Calu3 (cell line): ENCODE results near the gene ANXA5. TPM values are rescaled to one million over a fixed set of nuclear protein-coding genes. Genes with fewer than 3 reads are reported as not detected.
"Not testable (repeated sequence)": the region's sequence is repeated elsewhere in the genome, so short reads cannot be mapped to it uniquely, and the experiment has no call there.

Experiments
- BruUV-seq: library from RNA; stranded (reverse); fragments of 400-500 nt; replicated peaks from 2 replicates; lab custom pipeline; 2021; lab: Mats Ljungman, UMichigan
- CTCF ChIA-PET: fragments of 300-600 bp; sonication (Branson Sonifier 250); formaldehyde crosslinking; loops from one replicate; lab custom pipeline; 2022; ENCODE audit warnings: antibody characterized with exemption; lab: Charles Lee
- DNase-seq: peaks from one replicate; pipeline ENCODE4 v3.0.0; 2022
- H3K27ac Mint-ChIP-seq: one replicate; pipeline ENCODE4 v1.8.0; 2022; ENCODE audit warnings: mixed read lengths; ENCODE audit not compliant: unreplicated experiment
- H3K27me3 Mint-ChIP-seq: one replicate; pipeline ENCODE4 v1.8.0; 2022; ENCODE audit warnings: mixed read lengths; ENCODE audit not compliant: unreplicated experiment
- H3K36me3 Mint-ChIP-seq: one replicate; pipeline ENCODE4 v1.8.0; 2022; ENCODE audit warnings: mild to moderate bottlenecking, moderate library complexity, mixed read lengths; ENCODE audit not compliant: insufficient read depth, unreplicated experiment
- H3K4me1 Mint-ChIP-seq: one replicate; pipeline ENCODE4 v1.8.0; 2022; ENCODE audit warnings: mild to moderate bottlenecking, low read depth, mixed read lengths; ENCODE audit not compliant: unreplicated experiment
- H3K4me3 Mint-ChIP-seq: one replicate; pipeline ENCODE4 v1.8.0; 2022; ENCODE audit warnings: mild to moderate bottlenecking, low read depth, moderate library complexity, mixed read lengths; ENCODE audit not compliant: unreplicated experiment
- H3K9me3 Mint-ChIP-seq: one replicate; pipeline ENCODE4 v1.8.0; 2022; ENCODE audit warnings: low read depth, mixed read lengths; ENCODE audit not compliant: unreplicated experiment
- intact Hi-C: fragments of 100-400 bp; cut with micrococcal nuclease; formaldehyde crosslinking; loops from one replicate; pipeline ENCODE4 v1.10.0; 2022; ENCODE audit not compliant: unreplicated experiment
- total RNA-seq: library from RNA; stranded (reverse); gene quantifications from 2 replicates; pipeline ENCODE4 v1.2.3, GENCODE V29; 2022
- TF ChIP-seq, protein P1 (sequence below): fragments of 200-600 bp; IDR thresholded peaks from one replicate; pipeline ENCODE4 v1.8.0; 2022; ENCODE audit warnings: antibody characterized with exemption; ENCODE audit not compliant: unreplicated experiment

ANXA5 gene
- total RNA-seq, 1 experiment from 2014 or later: 273 TPM

- H3K4me1 Mint-ChIP-seq: peaks cover 9% of the 10 kb centered on the region
- H3K4me3 Mint-ChIP-seq: no peak overlapping the region
- CTCF ChIA-PET: no interaction called here
- no peak overlapping the region for H3K27ac Mint-ChIP-seq
- intact Hi-C loops: no loop called here
- no peaks in the 10 kb centered on the region for H3K36me3 Mint-ChIP-seq
- H3K9me3 Mint-ChIP-seq: no peaks in the 10 kb centered on the region
- H3K27me3 Mint-ChIP-seq: no peaks in the 10 kb centered on the region
- TF ChIP-seq, protein P1, sequence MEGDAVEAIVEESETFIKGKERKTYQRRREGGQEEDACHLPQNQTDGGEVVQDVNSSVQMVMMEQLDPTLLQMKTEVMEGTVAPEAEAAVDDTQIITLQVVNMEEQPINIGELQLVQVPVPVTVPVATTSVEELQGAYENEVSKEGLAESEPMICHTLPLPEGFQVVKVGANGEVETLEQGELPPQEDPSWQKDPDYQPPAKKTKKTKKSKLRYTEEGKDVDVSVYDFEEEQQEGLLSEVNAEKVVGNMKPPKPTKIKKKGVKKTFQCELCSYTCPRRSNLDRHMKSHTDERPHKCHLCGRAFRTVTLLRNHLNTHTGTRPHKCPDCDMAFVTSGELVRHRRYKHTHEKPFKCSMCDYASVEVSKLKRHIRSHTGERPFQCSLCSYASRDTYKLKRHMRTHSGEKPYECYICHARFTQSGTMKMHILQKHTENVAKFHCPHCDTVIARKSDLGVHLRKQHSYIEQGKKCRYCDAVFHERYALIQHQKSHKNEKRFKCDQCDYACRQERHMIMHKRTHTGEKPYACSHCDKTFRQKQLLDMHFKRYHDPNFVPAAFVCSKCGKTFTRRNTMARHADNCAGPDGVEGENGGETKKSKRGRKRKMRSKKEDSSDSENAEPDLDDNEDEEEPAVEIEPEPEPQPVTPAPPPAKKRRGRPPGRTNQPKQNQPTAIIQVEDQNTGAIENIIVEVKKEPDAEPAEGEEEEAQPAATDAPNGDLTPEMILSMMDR: no peak
- no peak for DNase-seq
- BruUV-seq: no TSS peak
Measured at GRCh38 chr4:121734571-121734970, 37.8 kb upstream of the ANXA5 start.

DNA sequence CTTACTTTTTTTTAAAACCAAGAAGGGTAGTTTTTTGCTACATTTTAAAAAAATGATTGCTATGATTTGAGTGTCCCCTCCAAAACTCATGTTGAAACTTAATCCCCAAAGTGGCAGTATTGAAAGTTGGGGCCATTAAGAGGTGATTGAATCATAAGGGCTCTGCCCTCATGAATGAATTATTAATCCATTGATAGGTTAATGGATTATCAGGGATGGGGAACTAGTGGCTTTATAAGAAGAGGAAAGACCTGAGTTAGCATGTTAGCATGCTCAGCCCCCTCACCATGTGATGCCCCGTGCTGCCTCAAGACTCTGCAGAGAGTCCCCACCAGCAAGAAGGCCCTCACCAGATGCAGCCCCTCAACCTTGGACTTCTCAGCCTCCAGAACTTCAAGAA is 37.2 kb upstream of the ANXA5 start:
- intact Hi-C loops: no loop called here
- H3K9me3 Mint-ChIP-seq: no peaks in the 10 kb centered on the region
- BruUV-seq: no TSS peak
- no peak overlapping the region for H3K27ac Mint-ChIP-seq
- no peak for DNase-seq
- H3K36me3 Mint-ChIP-seq: no peaks in the 10 kb centered on the region
- H3K27me3 Mint-ChIP-seq: no peaks in the 10 kb centered on the region
- no peak overlapping the region for H3K4me3 Mint-ChIP-seq
- CTCF ChIA-PET: no interaction called here
- H3K4me1 Mint-ChIP-seq: peaks cover 12% of the 10 kb centered on the region
- TF ChIP-seq, protein P1: no peak

DNA sequence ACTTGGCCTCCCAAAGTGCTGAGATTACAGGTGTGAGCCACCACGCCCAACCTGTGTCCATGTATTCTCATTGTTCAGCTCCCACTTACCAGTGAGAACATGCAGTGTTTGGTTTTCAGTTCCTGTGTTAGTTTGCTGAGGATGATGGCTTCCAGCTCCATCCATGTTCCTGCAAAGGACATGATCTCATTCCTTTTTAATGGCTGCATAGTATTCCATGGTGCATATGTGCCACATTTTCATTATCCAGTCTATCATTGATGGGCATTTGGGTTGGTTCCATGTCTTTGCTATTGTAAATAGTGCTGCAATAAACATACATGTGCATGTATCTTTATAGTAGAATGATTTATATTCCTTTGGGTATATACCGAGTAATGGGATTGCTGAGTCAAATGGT is 33.0 kb upstream of the ANXA5 start:
- DNase-seq, H3K27me3 Mint-ChIP-seq, H3K9me3 Mint-ChIP-seq, CTCF ChIA-PET, H3K27ac Mint-ChIP-seq, H3K36me3 Mint-ChIP-seq, BruUV-seq, H3K4me3 Mint-ChIP-seq, H3K4me1 Mint-ChIP-seq: not testable (repeated sequence)
- intact Hi-C loops: loop anchor here (5.0 kb wide), 1 partner anchor 72 kb away; no protein-coding TSS in a partner anchor

DNA sequence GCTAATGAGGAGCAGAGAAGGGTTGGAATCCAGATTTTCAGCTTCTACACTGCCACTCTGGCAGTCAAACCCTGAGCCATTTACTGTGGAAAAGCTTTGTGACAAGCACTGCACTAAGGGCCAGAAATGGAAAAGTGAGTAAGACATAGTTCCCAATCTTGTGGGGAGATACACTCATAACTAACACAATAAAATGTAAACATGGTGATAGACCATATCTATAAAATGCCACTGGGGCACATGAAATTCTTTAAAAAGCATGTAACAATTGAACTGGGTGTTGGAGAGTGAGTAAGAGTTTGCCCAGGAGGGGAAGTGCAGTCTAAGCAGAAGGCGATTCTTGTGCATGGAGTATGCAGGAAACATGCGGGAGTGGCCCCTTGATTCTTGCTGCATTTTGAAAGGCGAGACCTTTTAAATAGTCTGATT is 32.0 kb upstream of the ANXA5 start:
- DNase-seq: no peak
- peaks cover 8% of the 10 kb centered on the region for H3K4me1 Mint-ChIP-seq
- intact Hi-C loops: loop anchor here (5.0 kb wide), 1 partner anchor 72 kb away; no protein-coding TSS in a partner anchor
- H3K36me3 Mint-ChIP-seq: no peaks in the 10 kb centered on the region
- H3K4me3 Mint-ChIP-seq: no peak overlapping the region
- H3K9me3 Mint-ChIP-seq: no peaks in the 10 kb centered on the region
- BruUV-seq: no TSS peak
- TF ChIP-seq, protein P1: no peak
- no peaks in the 10 kb centered on the region for H3K27me3 Mint-ChIP-seq
- no peak overlapping the region for H3K27ac Mint-ChIP-seq
- CTCF ChIA-PET: no interaction called here

- no peak for DNase-seq
- Mint-ChIP-seq H3K4me3 (no peak overlapping the region), H3K27me3 (no peaks in the 10 kb centered on the region), H3K4me1 (peaks cover 8% of the 10 kb centered on the region), H3K27ac (no peak overlapping the region), H3K36me3 (no peaks in the 10 kb centered on the region), H3K9me3 (no peaks in the 10 kb centered on the region)
- TF ChIP-seq, protein P1: no peak
- CTCF ChIA-PET: no interaction called here
- no TSS peak for BruUV-seq
- intact Hi-C loops: loop anchor here (5.0 kb wide), 1 partner anchor 71 kb away; no protein-coding TSS in a partner anchor
Measured at GRCh38 chr4:121728066-121728465, 31.3 kb upstream of the ANXA5 start.
